D721Med (cell line): ENCODE results near the gene HMCN2.

ENCODE experiments used
- DNase-seq: peaks from one replicate; pipeline ENCODE4 v3.0.0; 2011; ENCODE audit warnings: low spot score; ENCODE audit not compliant: insufficient read length
- FAIRE-seq: peaks from 2 replicates; lab custom pipeline; 2011; peaks lifted over from hg19 to GRCh38; lab: Jason Lieb, UNC
- CTCF ChIP-seq: IDR thresholded peaks from 2 replicates; pipeline ENCODE4 v1.5.1; 2012; ENCODE audit warnings: mild to moderate bottlenecking, control low read depth; ENCODE audit not compliant: insufficient read depth; ENCODE audit errors: missing control alignments

HMCN2 gene

GRCh38 chr9:130377612-130378011 lies 112.1 kb downstream of the HMCN2 start:
- TF ChIP-seq CTCF: no peak
- FAIRE-seq (no peak), DNase-seq (no peak)

- FAIRE-seq: no peak
- TF ChIP-seq CTCF: no peak
- no peak for DNase-seq
These were observed 113.5 kb downstream of the HMCN2 start for GRCh38 chr9:130378875-130379648.

GRCh38 chr9:130379649-130379970 lies 114.0 kb downstream of the HMCN2 start:
- DNase-seq (no peak), FAIRE-seq (no peak)
- no peak for TF ChIP-seq CTCF

- TF ChIP-seq CTCF: no peak
- FAIRE-seq (no peak), DNase-seq (no peak)
These were observed 115.4 kb downstream of the HMCN2 start for GRCh38 chr9:130380920-130381469.

GRCh38 chr9:130381660-130382059 lies 116.1 kb downstream of the HMCN2 start:
- DNase-seq: no peak
- no peak for FAIRE-seq
- TF ChIP-seq CTCF: no peak

- FAIRE-seq: no peak
- TF ChIP-seq CTCF: no peak
- DNase-seq: no peak
These were observed 116.5 kb downstream of the HMCN2 start for GRCh38 chr9:130382096-130382495.

- FAIRE-seq (no peak), DNase-seq (no peak)
- no peak for TF ChIP-seq CTCF
These were observed 117.2 kb downstream of the HMCN2 start for GRCh38 chr9:130382636-130383349.
